K562 (cell line): Measurements from ENCODE around the gene LATS1. TPM values are rescaled to one million over a fixed set of nuclear protein-coding genes. Genes with fewer than 3 reads are reported as not detected.

Experiments
- CHD7 ChIP-seq: fragments of 200-600 bp; sonication (generic); IDR thresholded peaks from one replicate; pipeline ENCODE4 v1.6.1; 2012; ENCODE audit warnings: mild to moderate bottlenecking, low read depth, low read length, inconsistent platforms
- COPS2 ChIP-seq: fragments of 450-650 bp; conservative IDR thresholded peaks from 2 replicates; pipeline ENCODE4 v1.6.1; 2016; ENCODE audit warnings: mild to moderate bottlenecking, moderate library complexity
- MTF1 ChIP-seq: fragments of 250-450 bp; sonication (Bioruptor Pico); IDR thresholded peaks from 2 replicates; pipeline ENCODE4 v1.9.0; 2021; ENCODE audit warnings: moderate library complexity, mild to moderate bottlenecking, inconsistent platforms, borderline replicate concordance
- RNF2 ChIP-seq: sonication (generic); IDR thresholded peaks from 2 replicates; pipeline ENCODE4 v1.6.1; 2016
- ZNF436 ChIP-seq: fragments of 250-450, 450-650 bp; sonication (Bioruptor Pico); formaldehyde crosslinking; IDR thresholded peaks from 2 replicates; pipeline ENCODE4 v1.7.0; 2020; ENCODE audit warnings: mild to moderate bottlenecking
- ZNF561 ChIP-seq: fragments of 450-650 bp; formaldehyde crosslinking; conservative IDR thresholded peaks from 2 replicates; pipeline ENCODE4 v1.4.0; 2020; ENCODE audit warnings: mild to moderate bottlenecking, moderate library complexity
- polyA plus RNA-seq, 8 experiments: library from polyadenylated mRNA; depleted of rRNA in 4 of 8; stranded (reverse) in 5 of 8; unstranded in 3 of 8; fragments of >200 nt; fragmentation: Nextera tagmentation in 2 of 8; fragmentation: Illumina TruSeq in 1 of 8; extraction: Ambion mirVana in 2 of 8; extraction: Trizol in 1 of 8; gene quantifications; 2 replicates each; pipeline versions ENCODE4 v1.2.1 to v1.2.3, GENCODE V29; 2011 to 2014; ENCODE audit warnings: inconsistent platforms in 1 of 8, missing spikeins in 1 of 8
- total RNA-seq, 7 experiments: library from RNA; depleted of rRNA in 6 of 7; stranded (reverse); fragments of >200 nt in 6 of 7; fragmentation: Illumina TruSeq in 2 of 7; extraction: Trizol in 2 of 7; gene quantifications; 2 replicates each; pipeline versions ENCODE4 v1.2.1 to v1.2.3, GENCODE V29; 2011 to 2021; ENCODE audit warnings: low replicate concordance in 1 of 7
- TF ChIP-seq, protein P1 (sequence below), 2 experiments: fragments of 450-650 bp; IDR thresholded peaks; 2 replicates each; pipeline ENCODE4 v1.6.1; 2016; ENCODE audit warnings: mild to moderate bottlenecking in 2 of 2, borderline replicate concordance in 1 of 2, low read depth in 1 of 2, moderate library complexity in 1 of 2

LATS1 gene
- total and polyA plus RNA-seq, 9 of the 15 experiments (the other 6 are each of a cell fraction or from before 2014, with no cell fraction given): 5.0 to 36.3 (median 18.4) TPM

- TF ChIP-seq CHD7 (no peak), ZNF561 (CRISPR knock-in tag) (no peak), ZNF436 (CRISPR knock-in tag) (peak; percentile 21; the same call in 1 of the 2 replicates), MTF1 (CRISPR knock-in tag) (no peak), RNF2 (peak; percentile 24; the same call in 1 of the 2 replicates), COPS2 (no peak)
- TF ChIP-seq, protein P1, sequence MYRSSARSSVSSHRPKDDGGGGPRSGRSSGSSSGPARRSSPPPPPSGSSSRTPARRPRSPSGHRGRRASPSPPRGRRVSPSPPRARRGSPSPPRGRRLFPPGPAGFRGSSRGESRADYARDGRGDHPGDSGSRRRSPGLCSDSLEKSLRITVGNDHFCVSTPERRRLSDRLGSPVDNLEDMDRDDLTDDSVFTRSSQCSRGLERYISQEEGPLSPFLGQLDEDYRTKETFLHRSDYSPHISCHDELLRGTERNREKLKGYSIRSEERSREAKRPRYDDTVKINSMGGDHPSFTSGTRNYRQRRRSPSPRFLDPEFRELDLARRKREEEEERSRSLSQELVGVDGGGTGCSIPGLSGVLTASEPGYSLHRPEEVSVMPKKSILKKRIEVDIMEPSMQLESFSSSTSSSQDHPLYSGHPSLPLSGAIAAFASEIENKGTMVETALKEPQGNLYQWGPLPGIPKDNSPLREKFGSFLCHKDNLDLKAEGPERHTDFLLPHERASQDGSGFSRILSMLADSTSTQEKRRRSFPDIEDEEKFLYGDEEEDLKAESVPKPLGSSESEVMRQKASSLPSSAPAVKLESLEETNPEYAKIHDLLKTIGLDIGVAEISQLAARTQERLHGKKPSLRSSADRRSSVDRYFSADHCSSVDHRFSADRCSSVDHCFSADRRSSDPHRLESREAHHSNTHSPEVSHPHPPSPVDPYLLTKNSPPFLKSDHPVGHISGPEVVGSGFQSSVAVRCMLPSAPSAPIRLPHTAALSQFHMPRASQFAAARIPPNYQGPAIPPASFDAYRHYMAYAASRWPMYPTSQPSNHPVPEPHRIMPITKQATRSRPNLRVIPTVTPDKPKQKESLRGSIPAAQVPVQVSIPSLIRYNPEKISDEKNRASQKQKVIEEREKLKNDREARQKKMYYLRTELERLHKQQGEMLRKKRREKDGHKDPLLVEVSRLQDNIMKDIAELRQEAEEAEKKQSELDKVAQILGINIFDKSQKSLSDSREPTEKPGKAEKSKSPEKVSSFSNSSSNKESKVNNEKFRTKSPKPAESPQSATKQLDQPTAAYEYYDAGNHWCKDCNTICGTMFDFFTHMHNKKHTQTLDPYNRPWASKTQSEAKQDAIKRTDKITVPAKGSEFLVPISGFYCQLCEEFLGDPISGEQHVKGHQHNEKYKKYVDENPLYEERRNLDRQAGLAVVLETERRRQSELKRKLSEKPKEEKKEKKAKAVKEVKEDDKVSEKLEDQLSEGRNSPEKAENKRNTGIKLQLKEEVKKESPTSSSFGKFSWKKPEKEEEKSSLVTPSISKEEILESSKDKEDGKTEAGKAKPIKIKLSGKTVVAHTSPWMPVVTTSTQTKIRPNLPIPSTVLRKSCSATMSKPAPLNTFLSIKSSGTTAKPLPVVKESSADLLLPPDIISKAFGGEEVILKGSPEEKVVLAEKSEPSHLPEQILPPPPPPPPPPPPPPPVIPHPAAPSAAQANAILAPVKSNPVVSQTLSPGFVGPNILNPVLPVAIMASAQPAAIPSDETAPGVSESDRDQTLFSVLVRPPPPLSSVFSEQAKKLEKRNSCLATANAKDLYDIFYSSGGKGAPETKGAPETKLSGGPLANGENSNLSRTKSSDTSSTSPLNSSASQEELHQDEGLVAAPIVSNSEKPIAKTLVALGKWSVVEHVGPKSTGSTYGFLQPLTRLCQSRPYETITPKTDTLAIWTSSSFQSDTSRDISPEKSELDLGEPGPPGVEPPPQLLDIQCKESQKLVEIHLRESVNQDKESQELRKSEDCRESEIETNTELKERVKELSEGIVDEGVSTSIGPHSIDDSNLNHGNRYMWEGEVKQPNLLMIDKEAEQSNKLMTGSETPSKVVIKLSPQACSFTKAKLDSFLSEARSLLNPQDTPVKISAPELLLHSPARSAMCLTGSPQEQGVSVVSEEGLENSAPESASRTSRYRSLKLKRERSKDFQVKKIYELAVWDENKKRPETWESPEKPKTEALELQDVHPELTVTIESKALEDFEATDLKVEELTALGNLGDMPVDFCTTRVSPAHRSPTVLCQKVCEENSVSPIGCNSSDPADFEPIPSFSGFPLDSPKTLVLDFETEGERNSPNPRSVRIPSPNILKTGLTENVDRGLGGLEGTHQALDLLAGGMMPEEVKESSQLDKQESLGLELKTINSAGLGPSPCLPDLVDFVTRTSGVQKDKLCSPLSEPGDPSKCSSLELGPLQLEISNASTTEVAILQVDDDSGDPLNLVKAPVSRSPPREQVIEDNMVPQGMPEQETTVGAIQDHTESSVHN (IDR thresholded peaks at IDR 0.05; ENCODE audit: borderline replicate concordance in 1 of 2, low read depth in 1 of 2): no peak
These were observed 28.4 kb upstream of the LATS1 start, which contains the start of gene NUP43 (continued) for GRCh38 chr6:149746147-149746946.
